HCT116 (cell line): Measurements from ENCODE around the gene HAPSTR1. TPM values are rescaled to one million over a fixed set of nuclear protein-coding genes. Genes with fewer than 3 reads are reported as not detected.

ENCODE experiments used
- ATAC-seq: fragments of 200-7000 bp; cut with Tn5 transposase; 2 replicates; pipeline ENCODE4 v1.9.1; 2020; ENCODE audit warnings: mild to moderate bottlenecking, moderate library complexity
- BruUV-seq: library from RNA; stranded (reverse); fragments of 400-500 nt; replicated peaks from 2 replicates; lab custom pipeline; 2021; lab: Mats Ljungman, UMichigan
- CTCF ChIA-PET: fragments of 300-600 bp; sonication (Branson Sonifier 250); formaldehyde crosslinking; loops from one replicate; lab custom pipeline; 2021; ENCODE audit warnings: antibody characterized with exemption; lab: Charles Lee
- POLR2A ChIA-PET: fragments of 300-600, 350-600 bp; sonication (Branson Sonifier 250); formaldehyde crosslinking; loops from one replicate; lab custom pipeline; 2021; ENCODE audit warnings: antibody characterized with exemption; lab: Charles Lee
- RAD21 ChIA-PET, 2 experiments: fragments of 300-600 bp; sonication (Branson Sonifier 250); formaldehyde crosslinking; loops; one replicate each; lab custom pipeline; 2023; ENCODE audit warnings: low total read pairs in 2 of 2; ENCODE audit not compliant: uncharacterized antibody in 2 of 2, unreplicated experiment in 2 of 2, low non-redundant PET in 1 of 2; lab: Charles Lee
- DNase-seq: peaks from one replicate; pipeline ENCODE4 v3.0.0-alpha.2; 2010; ENCODE audit warnings: low read depth, low spot score
- H2AFZ ChIP-seq: fragments of 200-600 bp; shearing (Covaris generic), sonication (generic); 2 replicates; pipeline ENCODE4 v1.6.1; 2017; ENCODE audit warnings: low read depth, mixed run types, mixed read lengths, antibody characterized with exemption, low read length; ENCODE audit not compliant: poor library complexity, severe bottlenecking
- H3K27ac ChIP-seq: 2 replicates; pipeline ENCODE4 v1.5.1; 2012; ENCODE audit warnings: low read depth, low read length
- H3K27me3 ChIP-seq: fragments of 200-600 bp; sonication (generic); 2 replicates; pipeline ENCODE4 v1.6.1; 2016; ENCODE audit warnings: mixed run types, low read length, mixed read lengths; ENCODE audit not compliant: insufficient read depth
- H3K36me3 ChIP-seq, 2 experiments: fragments of 200-500 bp in 1 of 2; fragments of 200-600 bp in 1 of 2; sonication (Bioruptor generic) in 1 of 2; sonication (generic) in 1 of 2; 2 replicates each; pipeline versions ENCODE4 v1.5.1 to v1.6.1; 2014 to 2016; ENCODE audit warnings: low read length in 2 of 2, inconsistent platforms in 1 of 2, mixed read lengths in 1 of 2, mixed run types in 1 of 2; ENCODE audit not compliant: insufficient read depth in 2 of 2, control insufficient read depth in 1 of 2
- H3K4me1 ChIP-seq, 2 experiments: fragments of 200-600 bp in 1 of 2; sonication (generic) in 1 of 2; 2 replicates each; pipeline versions ENCODE4 v1.5.1 to v1.6.1; 2012 to 2017; ENCODE audit warnings: low read length in 2 of 2, inconsistent platforms in 1 of 2, mild to moderate bottlenecking in 1 of 2, mixed read lengths in 1 of 2, mixed run types in 1 of 2, moderate library complexity in 1 of 2; ENCODE audit not compliant: insufficient read depth in 2 of 2, control insufficient read depth in 1 of 2
- H3K4me2 ChIP-seq: fragments of 200-600 bp; sonication (generic); 2 replicates; pipeline ENCODE4 v1.6.1; 2017; ENCODE audit warnings: mixed run types, low read length, mixed read lengths
- H3K4me3 ChIP-seq, 2 experiments: fragments of 200-600 bp in 1 of 2; sonication (generic) in 1 of 2; replicated peaks in 1 of 2; 2 replicates each; pipeline ENCODE4 v1.5.1; 2011 to 2016; ENCODE audit warnings: low read length in 2 of 2, control low read depth in 1 of 2, low read depth in 1 of 2, mild to moderate bottlenecking in 1 of 2, mixed read lengths in 1 of 2, mixed run types in 1 of 2
- H3K79me2 ChIP-seq: fragments of 200-600 bp; sonication (generic); 2 replicates; pipeline ENCODE4 v1.6.1; 2017; ENCODE audit warnings: mild to moderate bottlenecking, mixed run types, low read length, moderate library complexity, mixed read lengths; ENCODE audit not compliant: insufficient read depth
- H3K9ac ChIP-seq: fragments of 200-600 bp; sonication (generic); 2 replicates; pipeline ENCODE4 v1.6.1; 2016; ENCODE audit warnings: low read length, mixed read lengths
- H3K9me2 ChIP-seq: fragments of 200-600 bp; sonication (generic), shearing (Covaris generic); 2 replicates; pipeline ENCODE4 v1.6.1; 2017; ENCODE audit warnings: mixed run types, mild to moderate bottlenecking, moderate library complexity; ENCODE audit not compliant: insufficient read depth
- H3K9me3 ChIP-seq, 2 experiments: fragments of 200-500 bp in 1 of 2; fragments of 200-600 bp in 1 of 2; sonication (Bioruptor generic) in 1 of 2; sonication (generic) in 1 of 2; 2 replicates each; pipeline ENCODE4 v1.6.1; 2014 to 2017; ENCODE audit warnings: low read length in 2 of 2, mixed read lengths in 2 of 2, inconsistent platforms in 1 of 2, low read depth in 1 of 2, mild to moderate bottlenecking in 1 of 2, mixed run types in 1 of 2, moderate library complexity in 1 of 2; ENCODE audit not compliant: control insufficient read depth in 1 of 2, insufficient read depth in 1 of 2
- H4K20me1 ChIP-seq: fragments of 200-600 bp; sonication (generic), shearing (Covaris generic); 2 replicates; pipeline ENCODE4 v1.6.1; 2017; ENCODE audit warnings: mixed run types, mild to moderate bottlenecking, moderate library complexity; ENCODE audit not compliant: insufficient read depth
- CEBPB ChIP-seq: IDR thresholded peaks from 2 replicates; pipeline ENCODE4 v1.6.1; 2012; ENCODE audit warnings: low read depth
- EGR1 ChIP-seq: IDR thresholded peaks from 2 replicates; pipeline ENCODE4 v1.6.1; 2012; ENCODE audit warnings: low read depth
- ELF1 ChIP-seq: IDR thresholded peaks from 2 replicates; pipeline ENCODE4 v1.6.1; 2012; ENCODE audit warnings: low read depth, borderline replicate concordance
- EZH2 ChIP-seq: fragments of 200-600 bp; sonication (generic); IDR thresholded peaks from 2 replicates; pipeline ENCODE4 v1.6.1; 2017; ENCODE audit warnings: antibody characterized with exemption, mixed run types
- EZH2phosphoT487 ChIP-seq: fragments of 200-600 bp; IDR thresholded peaks from 2 replicates; pipeline ENCODE4 v1.6.1; 2018; ENCODE audit warnings: antibody characterized with exemption, borderline replicate concordance
- FOSL1 ChIP-seq: IDR thresholded peaks from 2 replicates; pipeline ENCODE4 v1.6.1; 2012; ENCODE audit warnings: low read depth
- JUND ChIP-seq: IDR thresholded peaks from 2 replicates; pipeline ENCODE4 v1.6.1; 2012
- POLR2A ChIP-seq: IDR thresholded peaks from 2 replicates; pipeline ENCODE4 v1.7.0; 2011; ENCODE audit warnings: borderline replicate concordance; ENCODE audit not compliant: insufficient read depth, insufficient read length; ENCODE audit errors: extremely low read depth
- POLR2AphosphoS5 ChIP-seq: IDR thresholded peaks from 2 replicates; pipeline ENCODE4 v1.6.1; 2011; ENCODE audit warnings: mild to moderate bottlenecking, low read depth, low read length, moderate library complexity
- RAD21 ChIP-seq: IDR thresholded peaks from 2 replicates; pipeline ENCODE4 v1.6.1; 2012; ENCODE audit warnings: low read depth, mild to moderate bottlenecking
- SIN3A ChIP-seq: IDR thresholded peaks from 2 replicates; pipeline ENCODE4 v1.6.1; 2012; ENCODE audit warnings: low read depth
- YY1 ChIP-seq: IDR thresholded peaks from 2 replicates; pipeline ENCODE4 v1.6.1; 2011; ENCODE audit warnings: low read length, low read depth, moderate library complexity, mild to moderate bottlenecking; ENCODE audit not compliant: insufficient replicate concordance; ENCODE audit errors: extremely low read depth
- ZNF274 ChIP-seq: fragments of 200-500 bp; sonication (Bioruptor generic); IDR thresholded peaks from 2 replicates; pipeline ENCODE4 v1.6.1; 2014; ENCODE audit warnings: mild to moderate bottlenecking, low read depth, low read length, inconsistent platforms
- intact Hi-C: fragments of 100-400 bp; cut with micrococcal nuclease; formaldehyde crosslinking; loops from 2 replicates; pipeline ENCODE4 v1.10.0; 2022
- total RNA-seq: library from RNA; stranded (reverse); gene quantifications from one replicate; pipeline ENCODE4 v1.2.1, GENCODE V29; 2021; ENCODE audit not compliant: unreplicated experiment
- TF ChIP-seq, protein P1 (sequence below), 3 experiments: fragments of 200-600 bp in 1 of 3; sonication (generic) in 1 of 3; IDR thresholded peaks in 2 of 3; conservative IDR thresholded peaks in 1 of 3; 2 replicates each; pipeline ENCODE4 v1.5.1; 2012 to 2017; ENCODE audit warnings: low read depth in 2 of 3, low read length in 2 of 3, antibody characterized with exemption in 1 of 3, borderline replicate concordance in 1 of 3, control low read depth in 1 of 3, mild to moderate bottlenecking in 1 of 3, mixed read lengths in 1 of 3, mixed run types in 1 of 3, moderate library complexity in 1 of 3; ENCODE audit not compliant: insufficient read depth in 1 of 3
- TF ChIP-seq, protein P2 (sequence below): IDR thresholded peaks from 2 replicates; pipeline ENCODE4 v1.6.1; 2012
- TF ChIP-seq, protein P3 (sequence below): IDR thresholded peaks from 2 replicates; pipeline ENCODE4 v1.6.1; 2012; ENCODE audit warnings: low read depth

The HAPSTR1 gene
- total RNA-seq, 1 experiment from 2014 or later, result 54.9 TPM

- Histone ChIP-seq H4K20me1 (peaks cover 15% of the 10 kb centered on the region; the same call in 1 of the 2 replicates), H3K4me3 (peak overlapping the region; percentile 65 to 82), H3K36me3 (peaks cover 9 to 12% of the 10 kb centered on the region in 2 experiments; a peak in 3 of 4 replicates), H3K27me3 (no peaks in the 10 kb centered on the region), H3K79me2 (peaks cover 30% of the 10 kb centered on the region), H3K27ac (peak overlapping the region; percentile 88), H3K4me1 (peaks cover 24 to 49% of the 10 kb centered on the region in 2 experiments), H3K9me2 (no peaks in the 10 kb centered on the region), H2AFZ (peak overlapping the region; percentile 58), H3K9me3 (no peaks in the 10 kb centered on the region), H3K4me2 (peak overlapping the region; percentile 83), H3K9ac (peak overlapping the region; percentile 82)
- DNase-seq (no peak), ATAC-seq (no peak)
- ChIA-PET CTCF (no interaction called here), RAD21 (no interaction called here), POLR2A (interaction anchor here (7.7 kb wide), 1 partner anchor 11 kb away, joined by 183 read pairs; no protein-coding TSS in a partner anchor)
- TF ChIP-seq EGR1 (no peak), YY1 (no peak), EZH2phosphoT487 (no peak), CEBPB (no peak), ELF1 (no peak), SIN3A (no peak), FOSL1 (no peak), POLR2A (no peak), EZH2 (no peak), JUND (no peak), POLR2AphosphoS5 (no peak), RAD21 (no peak), ZNF274 (no peak)
- TF ChIP-seq, protein P1, sequence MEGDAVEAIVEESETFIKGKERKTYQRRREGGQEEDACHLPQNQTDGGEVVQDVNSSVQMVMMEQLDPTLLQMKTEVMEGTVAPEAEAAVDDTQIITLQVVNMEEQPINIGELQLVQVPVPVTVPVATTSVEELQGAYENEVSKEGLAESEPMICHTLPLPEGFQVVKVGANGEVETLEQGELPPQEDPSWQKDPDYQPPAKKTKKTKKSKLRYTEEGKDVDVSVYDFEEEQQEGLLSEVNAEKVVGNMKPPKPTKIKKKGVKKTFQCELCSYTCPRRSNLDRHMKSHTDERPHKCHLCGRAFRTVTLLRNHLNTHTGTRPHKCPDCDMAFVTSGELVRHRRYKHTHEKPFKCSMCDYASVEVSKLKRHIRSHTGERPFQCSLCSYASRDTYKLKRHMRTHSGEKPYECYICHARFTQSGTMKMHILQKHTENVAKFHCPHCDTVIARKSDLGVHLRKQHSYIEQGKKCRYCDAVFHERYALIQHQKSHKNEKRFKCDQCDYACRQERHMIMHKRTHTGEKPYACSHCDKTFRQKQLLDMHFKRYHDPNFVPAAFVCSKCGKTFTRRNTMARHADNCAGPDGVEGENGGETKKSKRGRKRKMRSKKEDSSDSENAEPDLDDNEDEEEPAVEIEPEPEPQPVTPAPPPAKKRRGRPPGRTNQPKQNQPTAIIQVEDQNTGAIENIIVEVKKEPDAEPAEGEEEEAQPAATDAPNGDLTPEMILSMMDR (IDR thresholded peaks at IDR 0.05 in 2 of 3, conservative IDR thresholded peaks at IDR 0.05 in 1 of 3; ENCODE audit: borderline replicate concordance in 1 of 3, insufficient read depth in 1 of 3, low read depth in 2 of 3, low read length in 2 of 3), result no peak
- TF ChIP-seq, protein P2, sequence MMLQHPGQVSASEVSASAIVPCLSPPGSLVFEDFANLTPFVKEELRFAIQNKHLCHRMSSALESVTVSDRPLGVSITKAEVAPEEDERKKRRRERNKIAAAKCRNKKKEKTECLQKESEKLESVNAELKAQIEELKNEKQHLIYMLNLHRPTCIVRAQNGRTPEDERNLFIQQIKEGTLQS, result no peak
- TF ChIP-seq, protein P3, sequence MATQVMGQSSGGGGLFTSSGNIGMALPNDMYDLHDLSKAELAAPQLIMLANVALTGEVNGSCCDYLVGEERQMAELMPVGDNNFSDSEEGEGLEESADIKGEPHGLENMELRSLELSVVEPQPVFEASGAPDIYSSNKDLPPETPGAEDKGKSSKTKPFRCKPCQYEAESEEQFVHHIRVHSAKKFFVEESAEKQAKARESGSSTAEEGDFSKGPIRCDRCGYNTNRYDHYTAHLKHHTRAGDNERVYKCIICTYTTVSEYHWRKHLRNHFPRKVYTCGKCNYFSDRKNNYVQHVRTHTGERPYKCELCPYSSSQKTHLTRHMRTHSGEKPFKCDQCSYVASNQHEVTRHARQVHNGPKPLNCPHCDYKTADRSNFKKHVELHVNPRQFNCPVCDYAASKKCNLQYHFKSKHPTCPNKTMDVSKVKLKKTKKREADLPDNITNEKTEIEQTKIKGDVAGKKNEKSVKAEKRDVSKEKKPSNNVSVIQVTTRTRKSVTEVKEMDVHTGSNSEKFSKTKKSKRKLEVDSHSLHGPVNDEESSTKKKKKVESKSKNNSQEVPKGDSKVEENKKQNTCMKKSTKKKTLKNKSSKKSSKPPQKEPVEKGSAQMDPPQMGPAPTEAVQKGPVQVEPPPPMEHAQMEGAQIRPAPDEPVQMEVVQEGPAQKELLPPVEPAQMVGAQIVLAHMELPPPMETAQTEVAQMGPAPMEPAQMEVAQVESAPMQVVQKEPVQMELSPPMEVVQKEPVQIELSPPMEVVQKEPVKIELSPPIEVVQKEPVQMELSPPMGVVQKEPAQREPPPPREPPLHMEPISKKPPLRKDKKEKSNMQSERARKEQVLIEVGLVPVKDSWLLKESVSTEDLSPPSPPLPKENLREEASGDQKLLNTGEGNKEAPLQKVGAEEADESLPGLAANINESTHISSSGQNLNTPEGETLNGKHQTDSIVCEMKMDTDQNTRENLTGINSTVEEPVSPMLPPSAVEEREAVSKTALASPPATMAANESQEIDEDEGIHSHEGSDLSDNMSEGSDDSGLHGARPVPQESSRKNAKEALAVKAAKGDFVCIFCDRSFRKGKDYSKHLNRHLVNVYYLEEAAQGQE, result no peak
- no TSS peak for BruUV-seq
- intact Hi-C loops, result no loop called here
These were observed 1.8 kb upstream of the HAPSTR1 start for GRCh38 chr16:9089660-9090059.
